Breast epithelium (tissue), 3 donors: Measurements from ENCODE around the gene HOXC10.

Source experiments
- CTCF ChIP-seq, 3 donors: fragments of 450-650 bp; IDR thresholded peaks; one replicate each; pipeline ENCODE4 v1.5.1; 2016 to 2017; ENCODE audit warnings: antibody characterized with exemption in 3 of 3, mild to moderate bottlenecking in 3 of 3, moderate library complexity in 3 of 3
- POLR2A ChIP-seq: fragments of 450-650 bp; IDR thresholded peaks from one replicate; pipeline ENCODE4 v1.6.1; 2016; ENCODE audit warnings: antibody characterized with exemption, mild to moderate bottlenecking, moderate library complexity
- POLR2AphosphoS5 ChIP-seq, 3 donors: sonication (generic); formaldehyde crosslinking; IDR thresholded peaks; one replicate each; pipeline ENCODE4 v1.6.1; 2017; ENCODE audit warnings: antibody characterized with exemption in 3 of 3

GRCh38 chr12:53947743-53948142 lies 37.2 kb upstream of the HOXC10 start:
- no peak for TF ChIP-seq CTCF (IDR thresholded peaks at IDR 0.05)
- TF ChIP-seq POLR2AphosphoS5 (IDR thresholded peaks at IDR 0.05) = no peak
- no peak for TF ChIP-seq POLR2A
